NCI-H1105 (cell line): ENCODE results near the gene HADHA.
"Not testable (repeated sequence)": the region's sequence is repeated elsewhere in the genome, so short reads cannot be mapped to it uniquely, and the experiment has no call there.

Source experiments
- DNase-seq: peaks from one replicate; lab custom pipeline; 2025; lab: John Stamatoyannopoulos, UW

Gene HADHA

DNA sequence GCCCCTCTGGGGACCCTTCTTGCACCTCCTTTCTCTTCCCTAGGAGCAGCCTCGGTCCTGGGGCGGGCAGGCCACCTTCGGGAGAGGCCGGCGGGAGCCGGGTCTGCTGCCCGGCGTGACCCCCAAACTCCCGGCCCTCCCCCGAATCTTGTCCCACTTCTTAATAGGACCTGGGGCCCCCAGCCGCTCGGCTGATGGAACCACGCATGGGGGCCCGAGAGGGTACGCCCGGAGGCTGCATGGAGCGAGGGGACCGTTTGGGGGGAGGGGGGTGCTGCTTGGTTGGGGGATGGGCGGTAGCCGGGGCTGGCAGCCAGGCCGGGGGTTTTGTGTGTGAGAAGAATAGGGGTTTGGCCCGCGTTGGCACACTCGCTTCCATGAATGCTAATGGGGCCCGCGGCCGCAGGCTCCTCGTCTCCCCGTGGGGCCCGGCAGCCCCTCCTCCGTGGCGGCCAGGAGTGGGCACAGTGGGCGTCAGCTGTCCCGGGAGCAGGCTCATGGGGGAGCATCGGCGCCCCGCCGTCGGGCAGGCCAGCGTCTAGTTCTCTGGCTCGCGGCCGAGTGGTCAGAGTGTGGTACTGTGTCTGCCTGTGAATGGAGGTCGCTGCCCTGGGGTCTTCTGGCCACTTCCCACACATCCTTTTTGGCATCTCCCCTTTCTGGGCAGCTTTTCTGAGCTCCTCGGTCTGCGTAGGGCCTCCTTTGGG, 70.5 kb downstream of the HADHA start:
- DNase-seq: no peak

DNA sequence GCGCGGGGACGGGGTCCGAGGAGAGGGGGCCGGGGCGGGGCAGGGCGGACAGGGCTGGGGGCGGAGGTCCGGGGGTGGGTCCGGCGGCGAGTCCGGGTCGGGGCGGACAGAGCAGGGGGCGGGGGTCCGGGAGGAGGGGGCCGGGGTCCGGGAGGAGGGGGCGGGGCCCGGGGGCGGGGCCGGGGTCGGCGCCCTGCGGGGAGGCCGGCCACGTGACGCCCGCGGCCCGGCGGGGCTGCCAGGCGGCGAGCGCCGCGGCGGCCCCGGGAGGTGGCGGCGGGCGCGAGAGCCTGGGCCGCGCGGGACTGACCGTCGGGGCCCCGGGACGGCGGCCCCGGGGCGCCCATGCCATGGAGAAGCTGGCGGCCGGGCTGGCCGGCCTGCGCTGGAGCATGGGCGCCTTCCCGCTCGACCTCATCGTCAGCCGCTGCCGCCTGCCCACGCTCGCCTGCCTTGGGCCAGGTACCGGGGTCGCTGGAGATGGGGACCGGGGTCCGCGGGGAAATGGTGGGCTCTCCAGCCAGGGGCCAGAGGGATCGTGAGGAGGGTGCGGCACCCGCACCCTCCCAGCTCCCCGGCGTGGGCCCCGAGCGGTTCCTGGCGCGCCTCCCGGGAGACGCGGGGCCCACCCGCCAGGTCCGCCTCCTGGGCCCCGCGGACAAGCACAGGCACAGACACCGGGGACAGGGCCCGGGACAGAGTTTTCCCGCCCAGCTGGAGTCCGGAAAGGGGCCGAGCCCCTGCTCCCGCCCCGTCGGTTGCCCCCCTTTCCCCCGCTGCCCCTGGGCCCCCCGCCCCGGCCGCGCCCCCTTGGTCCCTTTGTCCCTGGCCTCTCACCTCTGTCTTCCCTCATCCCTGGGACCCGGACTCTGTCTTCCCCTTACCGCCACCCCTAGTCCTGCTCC, 71.3 kb downstream of the HADHA start, which contains the start of gene GAREM2:
Gene GAREM2, plus strand, starts transcription at position 218 of the 905 bp plus-strand sequence. Its CDS starts 133 bp downstream, at position 351.
- DNase-seq: peak; percentile 12

DNA sequence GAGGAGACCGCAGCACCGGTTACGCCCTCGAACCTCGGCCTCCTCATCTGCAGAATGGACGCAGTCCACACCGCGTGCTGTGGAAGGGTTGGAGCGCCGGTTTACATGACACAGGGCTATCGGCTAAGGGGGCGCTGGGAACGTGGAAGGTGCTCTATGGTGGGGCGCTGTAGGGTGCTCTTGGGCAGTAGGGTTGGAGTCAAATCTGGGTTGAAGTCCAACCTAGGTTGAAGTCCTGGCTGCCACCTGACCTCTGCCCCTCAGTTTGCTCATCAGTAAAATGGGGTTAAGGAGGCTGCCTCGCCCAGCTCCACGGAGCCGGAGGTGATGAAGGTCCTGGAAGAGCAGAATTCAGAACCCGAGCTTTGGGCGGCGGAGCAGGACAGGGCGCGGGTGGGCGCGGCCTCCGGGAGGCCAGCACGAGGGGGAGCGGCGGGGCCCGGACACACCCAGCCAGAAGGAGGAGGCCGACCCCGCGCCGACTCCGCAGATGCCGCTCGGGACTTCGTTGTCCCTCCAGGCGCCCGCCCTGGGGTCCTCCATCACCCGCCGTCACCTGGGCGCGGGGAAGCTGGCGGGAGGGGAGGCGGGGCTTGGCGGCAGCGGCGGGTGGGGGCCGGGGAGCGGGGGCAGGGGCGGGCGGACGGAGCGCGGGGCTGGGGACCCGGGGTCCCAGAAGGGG, 72.1 kb downstream of the HADHA start:
- DNase-seq: no peak

DNA sequence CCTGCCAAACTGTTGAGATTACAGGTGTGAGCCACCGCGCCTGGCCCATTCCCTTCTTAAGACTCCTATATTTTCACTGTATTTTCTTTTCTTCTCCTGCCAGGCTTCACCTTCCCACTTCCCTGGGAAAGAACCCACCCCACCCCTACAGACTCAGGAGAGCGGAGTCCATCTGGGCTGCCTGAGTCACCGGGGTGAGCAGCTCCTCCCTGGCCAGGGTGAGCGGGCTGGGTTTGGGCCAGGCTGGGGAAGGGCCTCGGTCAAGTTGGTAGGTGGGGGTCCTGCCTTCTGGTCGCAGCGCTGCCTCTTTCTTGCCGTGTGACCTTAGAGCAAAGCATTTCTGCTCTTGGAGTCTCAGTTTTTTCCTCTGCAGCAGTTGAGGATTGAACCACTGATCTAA, 73.6 kb downstream of the HADHA start:
- DNase-seq: no peak

DNA sequence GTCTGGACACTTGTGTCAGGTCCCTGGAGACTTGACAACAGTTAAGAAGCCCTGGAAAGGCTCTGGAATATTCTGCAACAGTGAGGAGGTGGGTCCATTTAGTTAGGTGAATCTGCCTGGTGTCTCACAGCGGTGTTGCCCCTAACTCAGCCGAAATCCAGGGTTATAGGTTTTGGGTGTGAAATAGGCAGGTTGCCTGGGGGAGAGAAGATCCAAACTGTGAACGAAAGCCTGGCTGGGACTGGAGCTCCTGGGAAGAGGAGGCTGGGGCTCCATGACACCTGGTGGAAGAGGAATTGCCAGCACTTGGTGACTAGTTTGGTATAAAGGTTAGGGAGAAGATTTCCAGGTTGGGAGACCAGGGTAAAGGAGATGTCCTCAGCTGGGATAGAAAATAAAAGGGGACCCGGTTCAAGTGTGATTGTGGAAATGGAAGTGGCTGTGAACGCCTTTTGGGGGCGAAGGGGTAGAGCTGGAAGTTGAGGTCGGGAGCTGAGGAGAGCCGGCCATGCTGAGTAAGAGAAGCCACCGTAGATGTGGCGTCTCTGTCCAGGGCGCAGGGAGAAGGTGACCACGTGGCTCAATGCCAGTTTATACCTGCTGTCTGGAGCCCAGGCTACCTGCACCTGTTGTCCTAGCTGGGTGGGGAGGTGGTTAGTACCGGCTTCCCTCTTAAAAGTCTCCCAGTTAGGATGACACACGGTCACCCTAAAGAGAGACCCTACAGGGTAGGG, 74.6 kb downstream of the HADHA start:
- DNase-seq: no peak

DNA sequence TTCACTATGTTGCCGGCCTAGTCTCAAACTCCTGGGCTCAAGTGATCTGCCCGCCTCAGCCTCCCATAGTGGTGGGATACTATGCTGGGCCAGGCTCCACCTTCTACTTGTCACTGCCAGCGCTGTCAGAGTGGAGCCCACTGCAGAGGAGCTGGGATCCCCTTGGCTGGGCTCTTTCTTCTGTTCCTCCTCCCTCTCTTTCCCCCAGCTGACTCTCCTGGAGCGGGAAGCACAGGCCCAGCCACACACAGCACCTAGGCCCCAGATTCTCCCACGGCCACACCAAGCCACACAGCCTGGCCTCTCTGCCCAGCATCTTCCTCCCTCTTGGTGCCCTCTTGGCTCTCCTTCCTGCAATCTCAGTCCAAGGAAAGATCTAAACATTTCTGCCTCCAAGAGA, 75.2 kb downstream of the HADHA start:
- DNase-seq: no peak

DNA sequence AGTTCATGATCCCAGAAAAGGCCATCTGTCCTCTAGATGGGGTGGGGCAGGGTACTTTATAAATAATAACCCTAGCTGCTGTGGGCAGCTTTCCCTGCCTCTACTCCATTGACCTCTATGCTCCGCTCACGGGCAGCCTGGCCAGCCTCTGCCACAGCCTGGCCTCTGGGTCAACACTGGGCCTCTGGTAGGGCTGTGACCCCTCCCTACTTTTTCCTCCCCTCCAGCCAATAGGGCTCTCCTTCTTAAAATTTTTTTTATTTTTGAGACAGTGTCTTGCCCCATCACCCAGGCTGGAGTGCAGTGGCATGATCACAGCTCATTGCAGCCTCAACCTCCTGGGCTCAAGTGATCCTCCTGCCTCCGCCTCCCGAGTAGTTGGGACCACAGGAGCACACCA, 75.6 kb downstream of the HADHA start:
- no peak for DNase-seq

DNA sequence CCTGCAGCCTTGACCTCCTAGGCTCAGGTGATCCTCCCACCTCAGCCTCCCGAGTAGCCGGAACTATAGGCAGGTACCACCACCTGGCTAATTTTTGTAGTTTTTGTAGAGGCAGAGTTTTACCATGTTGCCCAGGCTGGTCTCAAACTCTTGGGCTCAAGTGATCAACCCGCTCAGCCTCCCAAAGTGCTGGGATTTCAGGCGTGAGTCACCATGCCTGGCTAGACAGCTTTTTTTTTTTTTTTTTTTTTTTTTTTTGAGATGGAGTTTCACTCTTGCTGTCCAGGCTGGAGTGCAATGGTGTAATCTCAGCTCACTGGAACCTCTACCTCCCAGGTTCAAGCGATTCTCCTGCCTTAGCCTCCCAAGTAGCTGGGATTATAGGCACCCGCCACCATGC, 77.9 kb downstream of the HADHA start:
- DNase-seq: not testable (repeated sequence)

DNA sequence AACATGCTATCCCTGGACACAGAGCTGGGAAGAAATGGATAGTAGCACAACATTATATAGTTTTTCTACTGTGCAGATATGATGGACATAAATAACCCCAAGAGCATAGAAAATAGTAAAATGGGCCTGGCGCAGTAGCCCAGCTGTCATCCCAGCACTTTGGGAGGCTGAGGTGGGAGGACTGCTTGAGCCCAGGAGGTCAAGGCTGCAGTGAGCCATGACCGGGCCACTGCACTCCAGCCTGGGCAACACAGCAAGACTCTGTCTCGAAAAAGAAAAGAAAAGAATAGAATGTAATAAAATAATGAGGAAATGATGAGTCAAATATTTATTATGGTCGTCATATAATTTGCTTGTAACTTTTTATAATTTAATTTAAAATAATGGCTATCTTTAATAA, 79.0 kb downstream of the HADHA start:
- DNase-seq: no peak

DNA sequence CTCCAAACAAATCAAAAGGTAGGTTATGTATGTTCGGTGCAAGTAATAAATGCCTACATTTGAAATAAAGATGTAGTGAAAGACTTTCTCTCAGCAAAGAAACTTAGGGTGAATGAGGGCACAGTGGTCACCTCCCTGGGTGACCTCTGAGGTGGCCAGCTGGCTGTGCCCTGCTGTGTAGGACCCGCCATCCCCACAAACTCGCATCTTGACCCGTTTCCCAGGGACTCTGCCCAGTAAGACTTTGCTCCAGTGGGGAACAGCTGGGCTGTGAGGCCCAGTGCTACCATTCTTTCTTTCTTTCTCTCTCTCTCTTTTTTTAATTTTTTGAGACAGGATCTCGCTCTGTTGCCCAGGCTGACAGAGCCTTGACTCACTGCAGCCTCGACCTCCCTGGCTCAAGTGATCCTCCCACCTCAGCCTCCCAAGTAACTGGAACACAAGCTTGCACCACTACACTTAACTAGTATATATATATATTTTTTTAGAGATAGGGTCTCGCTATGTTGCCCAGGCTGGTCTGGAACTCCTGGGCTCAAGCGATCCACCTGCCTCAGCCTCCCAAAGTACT, 79.7 kb downstream of the HADHA start:
- DNase-seq: no peak

DNA sequence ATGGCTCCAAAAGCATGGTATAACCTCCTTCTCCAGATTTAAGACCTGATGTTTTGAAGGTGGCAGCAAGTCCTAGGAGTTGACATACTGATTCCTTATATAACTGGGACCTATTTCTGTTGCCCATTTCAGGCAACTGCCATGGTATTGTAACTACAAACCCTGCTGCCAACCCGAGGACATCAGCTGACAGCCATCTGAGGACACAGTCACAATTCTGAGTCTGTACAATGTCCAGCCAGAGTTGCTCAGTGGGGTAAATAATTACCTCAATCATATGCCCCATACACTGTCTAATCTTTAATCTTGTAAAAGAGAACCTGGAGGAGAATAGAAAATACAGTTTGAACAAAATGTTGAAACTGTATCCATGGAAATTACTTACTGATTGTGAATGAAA, 80.2 kb downstream of the HADHA start:
- no peak for DNase-seq

DNA sequence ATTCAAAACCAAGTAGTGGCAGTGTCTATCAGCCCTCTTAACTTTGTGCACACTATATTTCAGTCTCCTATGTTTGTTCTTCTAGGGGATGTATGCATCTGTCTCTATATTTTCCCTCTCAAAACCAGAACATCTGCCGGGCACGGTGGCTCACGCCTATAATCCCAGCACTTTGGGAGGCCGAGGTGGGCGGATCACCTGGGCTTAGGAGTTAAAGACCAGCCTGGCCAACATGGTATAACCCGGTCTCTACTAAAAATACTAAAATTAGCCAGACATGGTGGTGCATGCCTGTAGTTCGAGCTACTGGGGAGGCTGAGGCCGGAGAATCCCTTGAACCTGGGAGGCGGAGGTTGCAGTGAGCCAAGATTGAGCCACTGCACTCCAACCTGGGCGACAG, 81.5 kb downstream of the HADHA start:
- DNase-seq: no peak

DNA sequence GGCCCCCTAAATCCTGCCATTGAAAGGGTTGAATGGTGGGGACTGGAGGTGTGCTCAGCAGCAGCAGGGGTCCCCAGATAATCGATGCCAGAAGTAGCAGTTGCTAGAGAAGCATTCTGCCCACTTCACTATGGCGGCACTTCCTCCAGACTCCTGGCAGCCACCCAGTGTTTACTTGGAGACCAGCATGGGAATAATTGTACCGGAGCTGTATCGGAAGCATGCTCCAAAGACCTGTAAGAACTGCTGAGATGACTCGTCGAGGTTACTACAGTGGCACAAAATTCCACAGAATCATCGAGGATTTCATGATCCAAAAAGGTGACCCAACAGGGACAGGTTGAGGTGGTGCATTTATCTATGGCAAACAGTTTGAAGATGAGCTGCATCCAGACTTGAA, 82.5 kb downstream of the HADHA start:
- no peak for DNase-seq

DNA sequence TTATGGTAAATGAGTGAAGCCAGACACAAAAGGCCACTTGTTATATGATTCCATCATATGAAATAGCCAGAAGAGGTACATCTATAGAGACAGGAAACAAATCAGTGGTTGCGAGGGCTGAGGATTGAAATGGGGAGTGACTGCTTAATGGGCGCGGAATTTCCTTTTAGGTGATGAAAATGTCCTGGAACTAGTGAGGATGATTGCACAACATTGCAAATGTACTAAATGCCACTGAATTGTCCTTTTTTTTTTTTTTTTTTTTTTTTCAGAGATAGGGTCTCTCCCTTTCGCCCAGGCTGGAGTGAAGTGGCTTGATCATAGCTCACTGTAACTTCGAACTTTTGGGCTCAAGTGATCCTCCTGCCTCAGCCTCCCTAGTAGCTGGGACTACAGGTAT, 86.9 kb downstream of the HADHA start:
- DNase-seq: no peak

DNA sequence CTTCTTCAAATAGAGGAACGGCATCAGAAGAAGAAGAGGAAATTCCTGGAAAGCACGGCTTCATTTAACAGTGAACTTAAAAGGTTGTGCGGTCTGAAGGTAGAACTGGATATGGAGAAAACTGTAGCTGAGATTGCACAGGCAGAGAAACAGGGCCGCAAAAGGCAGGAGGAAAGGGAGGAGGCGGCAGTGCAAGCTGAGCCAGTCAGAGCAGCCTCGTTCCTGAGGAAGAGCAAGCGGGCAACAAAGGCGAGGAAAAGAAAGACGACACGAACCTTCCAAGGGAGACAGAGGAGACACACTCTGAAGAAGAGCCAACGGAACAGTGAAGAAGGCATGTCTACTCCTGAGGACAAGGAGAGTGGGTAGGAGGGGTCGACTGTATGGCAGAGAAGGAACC, 94.2 kb downstream of the HADHA start:
- DNase-seq: no peak

DNA sequence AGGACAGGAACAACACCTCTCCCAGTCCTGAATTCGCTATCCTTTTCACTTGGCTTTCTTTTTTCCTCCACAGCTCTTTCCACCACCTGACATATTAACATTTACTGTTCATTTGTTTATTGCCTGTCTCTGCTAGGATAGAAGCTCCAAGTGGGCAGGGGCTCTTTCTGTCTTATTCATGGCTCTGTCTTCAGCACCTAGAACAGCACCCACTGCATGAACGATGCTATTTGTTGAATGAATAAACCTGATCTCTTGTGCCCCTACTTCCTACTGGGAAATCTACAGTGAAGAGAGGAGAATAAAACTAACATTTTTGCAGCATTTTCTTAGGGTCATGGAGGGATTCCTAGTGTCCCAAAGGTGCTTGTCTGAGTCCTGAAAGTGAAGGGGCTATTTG, 95.9 kb downstream of the HADHA start:
- DNase-seq: no peak

DNA sequence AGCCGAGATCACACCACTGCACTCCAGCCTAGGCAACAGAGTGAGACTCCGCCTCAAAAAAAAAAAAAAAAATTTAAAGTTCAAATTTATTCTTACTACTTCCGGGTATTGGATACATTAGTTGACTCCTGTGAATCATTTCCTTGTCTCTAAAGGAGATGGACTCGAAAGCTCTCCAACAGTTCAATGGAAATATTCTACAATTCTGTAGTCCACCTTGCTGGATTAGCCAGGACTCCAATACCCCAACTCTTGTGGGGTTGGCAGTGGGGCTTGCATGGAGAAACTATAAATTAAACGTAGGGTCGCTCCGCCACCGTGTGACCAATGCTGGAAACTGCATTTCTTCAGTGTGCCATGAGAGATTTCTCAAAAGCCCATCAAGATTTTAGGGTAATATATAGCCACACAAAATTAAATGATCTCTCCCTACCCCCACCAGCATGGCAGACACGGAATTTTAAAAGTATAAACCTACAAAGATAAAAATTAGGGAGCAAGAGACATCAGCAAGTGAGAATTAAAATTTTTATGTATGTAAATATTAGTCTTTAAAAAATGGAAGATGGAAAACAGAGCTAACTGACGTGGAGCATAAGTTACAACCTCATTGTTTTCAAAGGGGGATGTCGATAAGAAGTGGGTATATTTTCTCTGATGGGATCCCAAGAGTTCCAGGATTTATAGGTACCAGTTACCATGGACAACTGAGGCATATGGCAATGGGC, 99.3 kb downstream of the HADHA start:
- peak; percentile 10 for DNase-seq

DNA sequence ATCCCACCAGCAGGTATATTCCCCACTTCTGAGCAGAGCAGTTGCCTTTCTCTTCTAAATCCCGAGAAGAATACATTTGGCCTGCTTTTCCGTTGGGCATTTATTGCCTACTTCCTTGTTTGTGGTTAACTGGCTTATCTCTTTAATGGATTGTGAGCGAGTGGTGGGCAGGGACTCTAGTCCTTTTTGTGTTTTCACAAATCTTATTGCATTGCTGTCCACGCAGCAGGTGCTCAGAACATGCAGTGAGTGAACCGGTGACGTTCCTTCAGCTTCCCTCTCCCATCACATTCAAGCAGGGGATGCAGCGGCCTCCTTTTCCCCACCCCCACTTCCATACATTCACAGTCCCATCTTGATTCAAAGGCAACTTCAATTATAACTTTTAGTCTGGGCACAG, 100.4 kb downstream of the HADHA start:
- DNase-seq: no peak

DNA sequence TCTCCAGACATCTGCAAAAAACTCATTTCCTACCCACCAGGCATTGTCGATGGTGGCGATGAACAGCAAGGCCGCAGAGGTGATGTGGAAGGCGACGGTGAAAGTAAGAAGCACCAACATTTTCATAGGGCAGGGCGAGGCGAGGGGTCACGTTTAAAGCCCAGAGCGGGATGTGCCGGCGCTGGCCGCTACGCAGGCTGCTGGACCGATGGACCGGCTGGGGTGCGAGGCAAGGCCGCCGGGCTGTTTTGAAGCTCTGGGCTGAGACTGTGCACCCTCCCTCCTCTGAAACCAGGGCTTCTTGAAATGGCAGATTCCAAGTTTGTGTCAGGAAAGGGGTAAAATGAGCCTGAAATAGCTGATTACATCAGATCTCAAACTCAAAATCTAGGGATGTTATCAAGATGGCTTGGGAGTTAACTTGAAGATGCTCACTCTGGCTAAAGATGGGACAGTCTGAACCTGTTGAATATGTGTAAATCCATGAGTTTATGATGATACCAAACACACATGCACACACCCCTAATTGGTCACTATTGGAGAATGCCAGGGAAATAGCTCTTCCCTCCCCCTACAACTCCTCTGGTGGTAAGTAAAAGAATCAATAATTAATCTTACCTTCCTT, 103.2 kb downstream of the HADHA start:
- DNase-seq: no peak
